B cell (primary cell): ENCODE data around the gene MTHFD1L. TPM values are rescaled to one million over a fixed set of nuclear protein-coding genes. Genes with fewer than 3 reads are reported as not detected.
A peak's percentile ranks its signal among the peaks of the same experiment; 100 is the strongest.

ENCODE experiments used
- ATAC-seq: fragments of 200-7000 bp; cut with Tn5 transposase; one replicate; pipeline ENCODE4 v1.10.0; 2021; ENCODE audit warnings: low read depth, mild to moderate bottlenecking, moderate number of reproducible peaks, moderate library complexity
- CTCF ChIA-PET: fragments of 350-600 bp; sonication (Branson Sonifier 250); formaldehyde crosslinking; loops from one replicate; lab custom pipeline; 2021; ENCODE audit warnings: antibody characterized with exemption, inconsistent platforms; lab: Charles Lee
- POLR2A ChIA-PET: fragments of 350-600 bp; sonication (Branson Sonifier 250); formaldehyde crosslinking; loops from one replicate; lab custom pipeline; 2021; ENCODE audit warnings: antibody characterized with exemption; lab: Charles Lee
- DNase-seq: peaks from one replicate; pipeline ENCODE4 v3.0.0; 2013
- H2AFZ ChIP-seq: 2 replicates; pipeline ENCODE4 v1.6.1; 2012; ENCODE audit warnings: mild to moderate bottlenecking, low read depth, low read length; ENCODE audit not compliant: insufficient read depth, poor library complexity, severe bottlenecking
- H3K27ac ChIP-seq, 2 donors: 1 replicate in 1 of 2; 2 replicates in 1 of 2; pipeline ENCODE4 v1.5.1; 2012 to 2013; ENCODE audit warnings: low read length in 2 of 2, mild to moderate bottlenecking in 2 of 2, moderate library complexity in 1 of 2
- H3K27me3 ChIP-seq, 4 experiments: fragments of 200-600 bp in 1 of 4; sonication (generic) in 1 of 4; replicated peaks in 1 of 4; 1 replicate in 2 of 4; 2 replicates in 2 of 4; pipeline versions ENCODE4 v1.6.1 to v1.7.0; 2013 to 2016; ENCODE audit warnings: low read length in 3 of 4, mild to moderate bottlenecking in 2 of 4, mixed read lengths in 1 of 4, moderate library complexity in 1 of 4; ENCODE audit not compliant: insufficient read depth in 4 of 4, control insufficient read depth in 3 of 4; ENCODE audit errors: control extremely low read depth in 1 of 4
- H3K36me3 ChIP-seq, 2 experiments: replicated peaks in 1 of 2; 1 replicate in 1 of 2; 2 replicates in 1 of 2; pipeline versions ENCODE4 v1.6.1 to v1.7.1; 2013; ENCODE audit warnings: low read length in 1 of 2; ENCODE audit not compliant: insufficient read depth in 2 of 2, control insufficient read depth in 1 of 2; ENCODE audit errors: control extremely low read depth in 1 of 2, extremely low read depth in 1 of 2
- H3K4me1 ChIP-seq, 2 donors: fragments of 200-600 bp in 1 of 2; sonication (generic) in 1 of 2; 1 replicate in 1 of 2; 2 replicates in 1 of 2; pipeline versions ENCODE4 v1.5.1 to v1.6.1; 2013 to 2017; ENCODE audit warnings: low read length in 2 of 2; ENCODE audit not compliant: control insufficient read depth in 2 of 2, insufficient read depth in 2 of 2
- H3K4me2 ChIP-seq: replicated peaks from 2 replicates; pipeline ENCODE3; 2012; ENCODE audit warnings: mild to moderate bottlenecking, low read depth, low read length; ENCODE audit not compliant: poor library complexity, severe bottlenecking
- H3K4me3 ChIP-seq, 5 experiments: fragments of 200-600 bp in 1 of 5; sonication (generic) in 1 of 5; 1 replicate in 3 of 5; 2 replicates in 2 of 5; pipeline versions ENCODE4 v1.5.1 to v1.7.0; 2011 to 2016; ENCODE audit warnings: low read length in 4 of 5, mild to moderate bottlenecking in 4 of 5, low read depth in 2 of 5, control low read depth in 1 of 5, moderate library complexity in 1 of 5; ENCODE audit not compliant: insufficient read depth in 1 of 5; ENCODE audit errors: control extremely low read depth in 1 of 5, extremely low read depth in 1 of 5
- H3K79me2 ChIP-seq: fragments of 200-600 bp; sonication (generic); one replicate; pipeline ENCODE4 v1.6.0; 2016; ENCODE audit warnings: low read length; ENCODE audit not compliant: control insufficient read depth, insufficient read depth
- H3K9ac ChIP-seq: fragments of 200-600 bp; sonication (generic); 2 replicates; pipeline ENCODE4 v1.6.1; 2017; ENCODE audit warnings: mild to moderate bottlenecking, low read length, moderate library complexity
- H3K9me3 ChIP-seq, 3 donors: one replicate each; pipeline versions ENCODE4 v1.6.1 to v1.7.1; 2013; ENCODE audit warnings: low read length in 2 of 3; ENCODE audit not compliant: control insufficient read depth in 2 of 3, insufficient read depth in 1 of 3; ENCODE audit errors: control extremely low read depth in 1 of 3
- H4K20me1 ChIP-seq: 2 replicates; pipeline ENCODE4 v1.6.0; 2012; ENCODE audit warnings: mild to moderate bottlenecking, low read length; ENCODE audit not compliant: insufficient read depth, control insufficient read depth, poor library complexity, severe bottlenecking
- H3K27ac Mint-ChIP-seq: one replicate; pipeline ENCODE4 v1.8.0; 2021; ENCODE audit warnings: mixed read lengths
- H3K27me3 Mint-ChIP-seq: one replicate; pipeline ENCODE4 v1.8.0; 2021; ENCODE audit warnings: mixed read lengths
- H3K4me1 Mint-ChIP-seq: one replicate; pipeline ENCODE4 v1.8.0; 2021; ENCODE audit warnings: mixed read lengths
- H3K4me3 Mint-ChIP-seq: one replicate; pipeline ENCODE4 v1.8.0; 2021; ENCODE audit warnings: mixed read lengths
- H3K9me3 Mint-ChIP-seq: one replicate; pipeline ENCODE4 v1.8.0; 2022; ENCODE audit warnings: mixed read lengths; ENCODE audit not compliant: insufficient read depth
- CTCF ChIP-seq: fragments of 200-600 bp; IDR thresholded peaks from one replicate; pipeline ENCODE4 v1.8.0; 2022; ENCODE audit warnings: antibody characterized with exemption, mild to moderate bottlenecking
- EZH2 ChIP-seq: IDR thresholded peaks from 2 replicates; pipeline ENCODE4 v1.6.1; 2012; ENCODE audit warnings: borderline replicate concordance, low read depth, mild to moderate bottlenecking, moderate library complexity, low read length; ENCODE audit not compliant: insufficient read depth, poor library complexity, severe bottlenecking
- WGBS: methylation state at CpG from one replicate; pipeline ENCODE4 v1.1.5; 2013; ENCODE audit warnings: missing lambda C conversion rate; ENCODE audit not compliant: insufficient coverage; 5-methylcytosine and 5-hydroxymethylcytosine counted together
- intact Hi-C: fragments of 100-400 bp; cut with micrococcal nuclease; formaldehyde crosslinking; loops from one replicate; pipeline ENCODE4 v1.10.0; 2022
- polyA plus RNA-seq: library from polyadenylated mRNA; depleted of rRNA; stranded (reverse); fragments of >200 nt; gene quantifications from 2 replicates; pipeline ENCODE4 v1.2.3, GENCODE V29; 2012
- total RNA-seq, 2 donors: library from RNA; stranded (reverse); fragments of 120-200 nt in 1 of 2; gene quantifications; 1 replicate in 1 of 2; 2 replicates in 1 of 2; pipeline versions ENCODE4 v1.2.3 to v1.2.4, GENCODE V29; 2013 to 2022

MTHFD1L gene
- total and polyA plus RNA-seq, 2 donors (not counting 1 experiment from before 2014, with no cell fraction given) = 2.9 to 16.1 TPM

- Histone ChIP-seq H3K9me3 (no peaks in the 10 kb centered on the region), H3K79me2 (no peaks in the 10 kb centered on the region)
- H3K4me3 Mint-ChIP-seq = peak overlapping the region; percentile 81
These were observed 867 bp downstream of the MTHFD1L start for GRCh38 chr6:150866147-150866990.

More at GRCh38 chr6:150866147-150866990, 867 bp downstream of the MTHFD1L start:
- peak overlapping the region; percentile 74 for H3K9ac ChIP-seq
- H3K4me1 Mint-ChIP-seq = peaks cover 19% of the 10 kb centered on the region
- peak overlapping the region; percentile 73 for H2AFZ ChIP-seq
- peak; percentile 74 for ATAC-seq
- H3K4me2 ChIP-seq = peak overlapping the region; percentile 98
- peak overlapping the region in 4 of 5 experiments; percentile 57 to 73 (median 66) for H3K4me3 ChIP-seq
- H3K27me3 ChIP-seq = no peaks in the 10 kb centered on the region
- H3K4me1 ChIP-seq = peaks cover 9 to 13% of the 10 kb centered on the region in 2 donors
- TF ChIP-seq EZH2 (no peak), CTCF (no peak)
- no peaks in the 10 kb centered on the region for H3K9me3 Mint-ChIP-seq
- no peaks in the 10 kb centered on the region for H3K27me3 Mint-ChIP-seq
- POLR2A ChIA-PET = no interaction called here
- WGBS = under 1% methylated on average over 92 of the region's 95 CpGs
- peak overlapping the region; percentile 63 for H3K27ac Mint-ChIP-seq
- H3K27ac ChIP-seq = peak overlapping the region in 1 of 2 donors; percentile 51
- H4K20me1 ChIP-seq = no peaks in the 10 kb centered on the region
- H3K36me3 ChIP-seq = no peaks in the 10 kb centered on the region
- peak; percentile 76 for DNase-seq
- intact Hi-C loops = loop anchor here (2.0 kb wide), 1 partner anchor 448 kb away; no protein-coding TSS in a partner anchor
- CTCF ChIA-PET = interaction anchor here (0.6 to 2.3 kb wide), 4 partner anchors 11 to 446 kb away, joined by 3 to 6 read pairs (median 5); no protein-coding TSS in a partner anchor
